GM12801 (cell line): ENCODE data around the gene PRKAG1.

Experiments
- CTCF ChIP-seq: IDR thresholded peaks from one replicate; pipeline ENCODE4 v1.5.1; 2011; ENCODE audit warnings: control low read depth; ENCODE audit not compliant: insufficient read length; ENCODE audit errors: extremely low read depth

The PRKAG1 gene

DNA sequence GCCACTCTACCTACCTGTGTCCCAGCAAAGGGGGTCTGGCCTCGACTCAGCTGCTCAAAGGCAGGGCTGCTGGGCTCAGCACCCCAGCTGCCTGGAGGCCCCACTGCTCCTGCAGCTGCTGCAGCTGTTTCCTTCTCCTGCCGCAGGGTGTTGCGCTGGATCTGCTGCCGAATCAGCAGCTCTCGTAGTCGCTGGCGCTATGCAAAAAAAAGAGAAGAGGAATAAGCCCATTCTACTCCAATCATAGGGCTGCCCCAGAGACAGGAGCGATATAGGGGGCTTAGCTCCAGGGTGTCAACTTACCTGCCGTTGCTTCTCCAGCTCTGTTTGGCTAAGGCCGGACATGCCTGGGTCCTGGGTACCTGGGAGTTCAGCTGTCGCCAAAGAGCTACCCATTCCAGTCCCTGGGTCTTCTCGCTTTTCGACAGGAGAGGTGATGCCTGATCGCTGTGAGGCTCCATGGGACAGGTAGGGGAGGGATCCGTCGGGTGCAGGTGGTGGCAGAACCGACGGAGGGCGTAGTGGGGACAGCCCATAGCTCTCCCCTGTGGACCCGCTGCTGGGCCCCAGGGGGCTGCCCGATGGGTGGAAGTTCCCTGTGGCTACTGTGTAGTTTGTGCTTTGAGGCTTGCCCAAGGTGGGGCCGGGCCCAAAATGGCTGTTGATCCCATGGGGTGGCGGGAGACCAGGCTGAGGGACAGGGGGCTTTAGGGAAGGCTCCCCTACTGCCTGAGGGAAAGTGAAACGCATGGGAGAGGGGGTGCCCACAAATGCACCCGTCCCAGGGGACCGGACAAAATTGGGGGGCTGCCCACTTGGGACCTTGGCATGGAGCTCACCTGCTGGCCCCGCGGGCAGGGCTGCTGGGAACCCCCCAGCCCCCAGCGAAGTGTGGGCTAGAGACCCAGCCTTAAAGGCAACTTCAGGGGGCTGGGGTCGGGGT, 21.1 kb upstream of the PRKAG1 start:
- no peak for TF ChIP-seq CTCF

GRCh38 chr12:49038291-49038955, 19.8 kb upstream of the PRKAG1 start:
- TF ChIP-seq CTCF = no peak

- no peak for TF ChIP-seq CTCF
Measured at GRCh38 chr12:49037947-49038237, 19.3 kb upstream of the PRKAG1 start.

- TF ChIP-seq CTCF = no peak
Measured at GRCh38 chr12:49037111-49037946, 18.8 kb upstream of the PRKAG1 start.

DNA sequence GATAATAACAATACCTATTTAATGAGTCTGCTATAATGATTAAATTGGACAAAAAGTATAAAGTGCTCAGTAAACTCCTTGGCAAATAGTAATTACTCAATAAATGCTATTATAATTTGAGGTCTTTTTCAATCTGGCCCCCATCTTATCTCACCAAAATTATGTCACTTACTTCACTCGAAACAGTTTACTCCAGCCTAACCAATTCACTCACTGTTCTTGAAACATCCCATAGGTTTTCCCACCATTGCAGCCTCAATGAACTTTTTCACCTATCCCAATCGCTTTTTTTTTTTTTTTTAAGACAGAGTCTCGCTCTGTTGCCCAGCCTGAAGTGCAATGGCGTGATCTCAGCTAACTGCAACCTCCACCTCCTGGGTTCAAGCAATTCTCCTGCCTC, 17.5 kb upstream of the PRKAG1 start:
- TF ChIP-seq CTCF = no peak

DNA sequence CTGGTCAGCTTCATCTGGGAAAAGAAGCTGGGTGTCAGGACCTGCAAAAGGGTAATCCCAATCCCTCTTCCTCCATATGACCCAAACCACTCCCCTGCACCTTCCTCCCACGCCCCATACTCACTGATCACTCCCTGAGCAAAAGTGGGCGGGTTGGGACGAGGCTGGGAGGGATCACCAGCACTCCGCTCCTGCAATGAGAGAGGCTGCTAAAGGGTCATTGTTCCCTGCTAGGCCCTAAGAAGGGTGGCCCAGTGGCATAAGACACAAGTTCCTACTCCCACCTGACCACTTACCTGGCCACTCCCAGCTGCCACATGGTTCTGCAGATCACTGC, 15.7 kb upstream of the PRKAG1 start:
- no peak for TF ChIP-seq CTCF

- no peak for TF ChIP-seq CTCF
Measured at GRCh38 chr12:49033611-49034285, 15.2 kb upstream of the PRKAG1 start.
